SK-N-SH treated with all-trans-retinoic acid at 6 μM for 48 hours (cell line): ENCODE measurements around the gene RRAS2.
"Not testable (repeated sequence)": the region's sequence is repeated elsewhere in the genome, so short reads cannot be mapped to it uniquely, and the experiment has no call there.

Experiments used
- ATAC-seq: fragments of 200-7000 bp; cut with Tn5 transposase; 3 replicates; pipeline ENCODE4 v1.9.1; 2020; ENCODE audit warnings: mild to moderate bottlenecking, moderate library complexity
- CREB5 ChIP-seq: fragments of 250-450 bp; sonication (Bioruptor Pico); IDR thresholded peaks from 2 replicates; pipeline ENCODE4 v1.5.1; 2020; ENCODE audit warnings: low read depth, mild to moderate bottlenecking, moderate library complexity
- CSDC2 ChIP-seq: fragments of 250-450 bp; sonication (Bioruptor Pico); IDR thresholded peaks from 2 replicates; pipeline ENCODE4 v1.5.0; 2020; ENCODE audit warnings: mild to moderate bottlenecking, moderate library complexity
- ESRRG ChIP-seq: fragments of 250-450 bp; sonication (Bioruptor Pico); IDR thresholded peaks from 2 replicates; pipeline ENCODE4 v1.6.1; 2021; ENCODE audit warnings: mild to moderate bottlenecking
- GLIS3 ChIP-seq: fragments of 250-450 bp; sonication (Bioruptor Pico); IDR thresholded peaks from 2 replicates; pipeline ENCODE4 v1.5.0; 2020; ENCODE audit warnings: mild to moderate bottlenecking, moderate library complexity
- ISL1 ChIP-seq: fragments of 250-450 bp; sonication (Bioruptor Pico); IDR thresholded peaks from 2 replicates; pipeline ENCODE4 v2.1.2; 2022; ENCODE audit warnings: mild to moderate bottlenecking, moderate library complexity
- OSR1 ChIP-seq: fragments of 250-450 bp; sonication (Bioruptor Pico); IDR thresholded peaks from 2 replicates; pipeline ENCODE4 v1.8.0; 2022; ENCODE audit warnings: moderate library complexity, mild to moderate bottlenecking, inconsistent platforms
- PATZ1 ChIP-seq: fragments of 250-450 bp; sonication (Bioruptor Pico); IDR thresholded peaks from 2 replicates; pipeline ENCODE4 v1.8.0; 2020; ENCODE audit warnings: mild to moderate bottlenecking, moderate library complexity, borderline replicate concordance
- PPARA ChIP-seq: fragments of 250-450 bp; sonication (Bioruptor Pico); IDR thresholded peaks from 2 replicates; pipeline ENCODE4 v1.5.0; 2020; ENCODE audit warnings: mild to moderate bottlenecking, borderline replicate concordance
- RARB ChIP-seq: fragments of 250-450 bp; sonication (Bioruptor Pico); IDR thresholded peaks from 2 replicates; pipeline ENCODE4 v1.8.0; 2021; ENCODE audit warnings: mild to moderate bottlenecking, moderate library complexity
- SNAI2 ChIP-seq: fragments of 250-450 bp; sonication (Bioruptor Pico); IDR thresholded peaks from 2 replicates; pipeline ENCODE4 v1.5.0; 2020; ENCODE audit warnings: mild to moderate bottlenecking, moderate library complexity
- TOX ChIP-seq: fragments of 250-450 bp; sonication (Bioruptor Pico); IDR thresholded peaks from 2 replicates; pipeline ENCODE4 v1.8.0; 2021; ENCODE audit warnings: mild to moderate bottlenecking, moderate library complexity, borderline replicate concordance
- TSHZ2 ChIP-seq: fragments of 250-450 bp; sonication (Bioruptor Pico); IDR thresholded peaks from 2 replicates; pipeline ENCODE4 v1.5.0; 2020; ENCODE audit warnings: mild to moderate bottlenecking, moderate library complexity
- ZC3H10 ChIP-seq: fragments of 250-450 bp; sonication (Bioruptor Pico); IDR thresholded peaks from 2 replicates; pipeline ENCODE4 v1.5.1; 2021; ENCODE audit warnings: mild to moderate bottlenecking, moderate library complexity
- ZFP30 ChIP-seq: fragments of 450-650 bp; formaldehyde crosslinking; IDR thresholded peaks from 2 replicates; pipeline ENCODE4 v1.5.0; 2022; ENCODE audit warnings: mild to moderate bottlenecking, moderate library complexity
- ZNF565 ChIP-seq: fragments of 450-650 bp; formaldehyde crosslinking; conservative IDR thresholded peaks from 2 replicates; pipeline ENCODE4 v1.5.0; 2020; ENCODE audit warnings: low read depth, mild to moderate bottlenecking, moderate library complexity
- ZNF70 ChIP-seq: fragments of 450-650 bp; formaldehyde crosslinking; IDR thresholded peaks from 2 replicates; pipeline ENCODE4 v1.5.0; 2020; ENCODE audit warnings: mild to moderate bottlenecking, moderate library complexity
- ZNF8 ChIP-seq: fragments of 450-650 bp; formaldehyde crosslinking; IDR thresholded peaks from 2 replicates; pipeline ENCODE4 v1.5.0; 2020; ENCODE audit warnings: mild to moderate bottlenecking, moderate library complexity

The RRAS2 gene

GRCh38 chr11:14346303-14346955 is 12.6 kb downstream of the RRAS2 start (continued):
- TF ChIP-seq PATZ1 (CRISPR knock-in tag) (no peak), TOX (CRISPR knock-in tag) (no peak), ISL1 (CRISPR knock-in tag) (no peak), PPARA (CRISPR knock-in tag) (no peak), OSR1 (CRISPR knock-in tag) (no peak), ZNF70 (CRISPR knock-in tag) (no peak), ESRRG (CRISPR knock-in tag) (no peak), GLIS3 (CRISPR knock-in tag) (no peak), ZFP30 (CRISPR knock-in tag) (no peak), ZNF565 (CRISPR knock-in tag) (no peak)

GRCh38 chr11:14345668-14346067 is 13.3 kb downstream of the RRAS2 start:
- ATAC-seq = no peak

GRCh38 chr11:14345016-14345415 is 14.0 kb downstream of the RRAS2 start:
- not testable (repeated sequence) for ATAC-seq

More at GRCh38 chr11:14345668-14346067, 13.3 kb downstream of the RRAS2 start:
- TF ChIP-seq RARB (CRISPR knock-in tag) = no peak
- no peak for TF ChIP-seq PPARA (CRISPR knock-in tag)
- no peak for TF ChIP-seq ZFP30 (CRISPR knock-in tag)
- no peak for TF ChIP-seq TOX (CRISPR knock-in tag)
- TF ChIP-seq SNAI2 (CRISPR knock-in tag) = no peak
- TF ChIP-seq ESRRG (CRISPR knock-in tag) = no peak
- TF ChIP-seq TSHZ2 (CRISPR knock-in tag) = no peak
- TF ChIP-seq ZNF8 (CRISPR knock-in tag) = no peak
- TF ChIP-seq OSR1 (CRISPR knock-in tag) = no peak
- TF ChIP-seq ZC3H10 = no peak
- TF ChIP-seq, all 23 proteins: peak for 0

GRCh38 chr11:14342906-14343305 is 16.1 kb downstream of the RRAS2 start:
- ATAC-seq = no peak
- TF ChIP-seq ZC3H10 = no peak
- TF ChIP-seq TOX (CRISPR knock-in tag) = no peak
- no peak for TF ChIP-seq ZNF565 (CRISPR knock-in tag)
- no peak for TF ChIP-seq ESRRG (CRISPR knock-in tag)

- no peak for TF ChIP-seq CSDC2
- no peak for TF ChIP-seq ISL1 (CRISPR knock-in tag)
- no peak for TF ChIP-seq GLIS3 (CRISPR knock-in tag)
- TF ChIP-seq RARB (CRISPR knock-in tag) = no peak
- TF ChIP-seq ZNF8 (CRISPR knock-in tag) = no peak
- no peak for TF ChIP-seq TSHZ2 (CRISPR knock-in tag)
- TF ChIP-seq CREB5 (CRISPR knock-in tag) = no peak
- TF ChIP-seq OSR1 (CRISPR knock-in tag) = no peak
- TF ChIP-seq ESRRG (CRISPR knock-in tag) = no peak
- no peak for TF ChIP-seq TOX (CRISPR knock-in tag)
- no peak for ATAC-seq
Observed at GRCh38 chr11:14341968-14342367, 17.0 kb downstream of the RRAS2 start.
